AG09319 (cell line): ENCODE measurements around the gene PHKA1.
A peak's percentile ranks its signal among the peaks of the same experiment; 100 is the strongest.
"Not testable (repeated sequence)": the region's sequence is repeated elsewhere in the genome, so short reads cannot be mapped to it uniquely, and the experiment has no call there.

ENCODE experiments used
- DNase-seq: peaks from one replicate; pipeline ENCODE4 v3.0.0-alpha.2; 2010; ENCODE audit warnings: low read depth; ENCODE audit errors: extremely low read depth
- TF ChIP-seq, protein P1 (sequence below): IDR thresholded peaks from 2 replicates; pipeline ENCODE4 v1.5.1; 2011; ENCODE audit warnings: low read depth, mild to moderate bottlenecking, inconsistent platforms, low read length, moderate library complexity

Gene PHKA1

DNA sequence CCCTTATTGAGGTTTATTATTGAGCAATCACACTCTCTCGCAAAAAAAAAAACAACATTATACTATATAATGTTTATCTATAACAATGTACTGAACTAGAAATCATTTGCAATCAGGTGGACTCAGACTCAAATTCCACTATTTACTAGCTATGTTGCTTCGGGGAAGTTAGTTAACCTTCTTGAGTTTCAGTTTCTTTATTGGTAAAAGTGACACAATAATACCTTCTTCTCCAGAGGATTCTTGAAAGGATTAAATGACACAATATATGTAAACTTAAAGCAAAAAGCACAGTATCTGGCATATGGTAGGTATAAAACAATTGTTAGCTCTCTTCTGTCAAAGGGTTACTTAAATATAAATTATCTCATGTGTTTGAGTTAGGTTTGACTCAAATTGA, 110.0 kb downstream of the PHKA1 start:
- TF ChIP-seq, protein P1, sequence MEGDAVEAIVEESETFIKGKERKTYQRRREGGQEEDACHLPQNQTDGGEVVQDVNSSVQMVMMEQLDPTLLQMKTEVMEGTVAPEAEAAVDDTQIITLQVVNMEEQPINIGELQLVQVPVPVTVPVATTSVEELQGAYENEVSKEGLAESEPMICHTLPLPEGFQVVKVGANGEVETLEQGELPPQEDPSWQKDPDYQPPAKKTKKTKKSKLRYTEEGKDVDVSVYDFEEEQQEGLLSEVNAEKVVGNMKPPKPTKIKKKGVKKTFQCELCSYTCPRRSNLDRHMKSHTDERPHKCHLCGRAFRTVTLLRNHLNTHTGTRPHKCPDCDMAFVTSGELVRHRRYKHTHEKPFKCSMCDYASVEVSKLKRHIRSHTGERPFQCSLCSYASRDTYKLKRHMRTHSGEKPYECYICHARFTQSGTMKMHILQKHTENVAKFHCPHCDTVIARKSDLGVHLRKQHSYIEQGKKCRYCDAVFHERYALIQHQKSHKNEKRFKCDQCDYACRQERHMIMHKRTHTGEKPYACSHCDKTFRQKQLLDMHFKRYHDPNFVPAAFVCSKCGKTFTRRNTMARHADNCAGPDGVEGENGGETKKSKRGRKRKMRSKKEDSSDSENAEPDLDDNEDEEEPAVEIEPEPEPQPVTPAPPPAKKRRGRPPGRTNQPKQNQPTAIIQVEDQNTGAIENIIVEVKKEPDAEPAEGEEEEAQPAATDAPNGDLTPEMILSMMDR = no peak
- no peak for DNase-seq

DNA sequence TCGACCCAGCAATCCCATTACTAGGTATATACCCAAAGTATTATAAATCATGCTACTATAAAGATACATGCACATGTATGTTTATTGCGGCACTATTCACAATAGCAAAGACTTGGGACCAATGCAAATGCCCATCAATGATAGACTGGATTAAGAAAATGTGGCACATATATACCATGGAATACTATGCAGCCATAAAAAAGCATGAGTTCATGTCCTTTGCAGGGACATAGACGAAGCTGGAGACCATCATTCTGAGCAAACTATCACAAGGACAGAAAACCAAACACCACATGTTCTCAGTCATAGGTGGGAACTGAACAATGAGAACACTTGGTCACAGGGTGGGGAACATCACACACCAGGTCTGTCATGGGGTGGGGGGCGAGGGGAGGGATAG, 123.1 kb downstream of the PHKA1 start:
- DNase-seq = not testable (repeated sequence)

DNA sequence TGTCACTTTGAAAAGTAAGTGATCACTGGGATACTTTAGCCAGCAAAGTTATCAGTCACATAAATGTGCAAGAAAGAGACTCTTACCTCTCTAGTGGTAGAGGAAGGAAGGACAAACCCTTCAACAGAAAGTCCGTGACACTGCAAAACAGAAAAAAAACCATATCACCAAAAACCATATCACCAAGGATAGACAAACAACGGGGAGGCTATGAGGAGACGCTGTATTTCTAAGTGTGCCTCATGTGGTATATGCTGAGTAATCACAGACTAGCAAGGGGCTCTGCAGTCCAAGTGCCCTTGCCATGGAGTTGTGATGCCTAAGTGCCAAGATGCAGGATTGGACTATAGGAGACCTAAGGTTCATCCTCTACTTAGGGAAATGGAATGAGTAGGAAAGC, 129.9 kb downstream of the PHKA1 start:
- DNase-seq = no peak
- TF ChIP-seq, protein P1 = no peak

DNA sequence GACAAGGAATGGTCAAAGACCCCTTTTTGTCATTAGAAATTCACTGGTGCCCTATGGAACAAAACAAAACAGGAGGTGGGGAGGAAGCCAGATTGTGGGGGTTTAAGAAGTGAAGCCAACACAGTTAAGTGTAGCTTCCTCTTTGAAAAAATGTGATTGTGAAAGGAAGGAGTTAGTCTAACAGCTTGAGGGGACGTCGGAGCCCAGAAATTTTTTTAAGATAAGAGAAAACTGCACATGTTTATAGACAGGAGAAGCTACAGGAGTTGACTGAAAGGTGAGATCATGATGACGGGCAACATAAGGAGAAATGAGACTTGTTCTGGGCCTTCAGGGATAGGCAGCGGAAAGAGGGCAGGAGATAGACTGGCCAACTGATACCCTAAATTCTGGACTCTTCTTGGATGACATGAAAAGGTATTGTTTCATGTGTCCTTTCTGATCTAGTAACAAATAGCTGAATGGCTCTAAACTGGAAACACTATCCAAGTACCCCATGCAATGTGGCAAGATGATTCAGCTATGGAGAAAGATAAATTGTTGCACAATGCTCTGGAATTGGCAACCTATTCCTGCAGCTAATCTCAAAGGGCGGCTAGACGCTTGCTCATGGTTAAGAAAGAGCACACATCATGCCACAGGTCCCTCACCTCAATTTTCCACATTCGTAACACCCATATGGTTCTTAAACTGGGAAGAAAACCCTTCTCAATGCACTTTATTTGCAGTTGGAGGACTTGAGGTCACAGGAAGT, 137.8 kb downstream of the PHKA1 start:
- TF ChIP-seq, protein P1 = no peak
- DNase-seq = peak; percentile 3

DNA sequence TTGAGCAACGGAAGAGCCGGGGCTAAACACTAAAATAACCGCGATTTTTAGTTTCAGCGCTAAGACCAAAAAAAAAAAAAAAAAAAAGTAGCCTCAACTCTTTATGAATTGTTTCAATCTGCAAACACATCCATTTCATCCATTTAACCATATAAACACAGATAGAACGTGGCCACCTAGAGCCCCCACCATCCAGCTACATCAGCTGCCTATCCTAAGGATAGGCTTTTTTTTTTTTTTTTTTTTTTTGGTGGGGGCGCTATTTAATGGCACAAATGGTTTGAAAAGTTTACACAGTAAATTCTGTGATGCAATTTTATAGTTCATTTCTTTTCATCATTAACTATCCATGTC, 141.0 kb downstream of the PHKA1 start:
- DNase-seq = no peak
- TF ChIP-seq, protein P1 = no peak

DNA sequence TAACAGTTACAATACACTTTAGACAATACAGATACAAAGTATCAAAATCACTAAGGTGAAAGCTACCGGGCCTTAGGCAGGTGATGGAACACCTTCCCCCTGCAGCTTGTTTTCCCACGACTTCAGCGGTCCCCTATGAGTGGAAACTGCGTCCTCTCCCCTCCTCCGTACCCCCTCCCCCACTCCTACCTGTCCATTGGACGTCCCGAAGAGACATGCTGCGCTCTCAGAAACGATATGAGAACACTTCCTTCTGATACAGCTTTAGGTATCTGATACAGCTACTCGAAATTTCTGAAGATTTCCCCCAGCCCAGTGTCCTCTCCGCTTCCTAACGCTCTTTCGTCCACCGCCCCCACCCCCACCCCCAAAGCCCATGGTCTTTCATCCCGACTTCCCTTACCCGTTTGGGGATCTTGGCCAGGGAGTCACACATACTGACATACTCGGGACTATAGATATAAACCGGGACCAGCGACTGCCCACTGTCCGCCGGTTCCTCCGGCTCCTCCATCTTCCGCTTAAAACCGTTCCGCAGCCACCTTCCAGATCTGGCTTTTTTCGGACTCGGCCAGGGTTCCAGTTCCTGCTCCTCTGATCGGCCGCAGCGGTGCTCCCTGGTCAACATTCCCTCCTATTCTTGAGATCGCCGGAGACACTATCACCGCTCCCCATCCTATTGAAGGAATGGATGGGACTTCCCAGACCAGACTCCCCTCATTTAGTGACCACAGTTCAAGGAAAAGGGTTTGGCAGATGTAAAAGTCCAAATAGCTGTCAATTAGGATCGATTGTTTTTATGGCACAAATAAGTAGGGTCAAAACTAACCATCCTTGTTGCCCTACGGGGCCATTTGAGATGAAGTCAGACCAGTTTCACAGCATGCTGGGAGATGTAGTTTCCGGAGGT, 141.6 kb downstream of the PHKA1 start, which contains the start of gene HDAC8:
HDAC8 (minus strand) TSS at position 596 of the 910 bp plus-strand sequence; CDS start at position 514, 82 bp downstream.
- DNase-seq = peak; percentile 40
- TF ChIP-seq, protein P1 = no peak

DNA sequence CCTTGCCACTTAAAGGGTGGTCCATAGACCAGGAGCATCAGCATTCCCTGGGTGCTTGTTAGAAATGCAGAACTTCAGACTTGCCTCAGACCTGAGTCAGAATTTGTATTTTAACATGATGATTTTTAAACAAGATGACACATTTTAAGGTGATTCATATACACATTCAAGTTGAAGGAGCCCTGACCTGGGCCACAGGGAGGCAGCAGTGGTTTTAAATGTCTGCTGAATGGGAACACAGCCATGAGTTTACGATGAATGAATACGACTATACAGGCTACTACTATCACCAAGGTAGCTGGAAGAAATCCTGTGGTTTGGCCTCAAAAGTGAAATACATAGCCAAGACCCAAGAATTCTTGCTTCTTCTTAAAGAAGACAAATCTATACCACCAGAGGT, 144.3 kb downstream of the PHKA1 start:
- TF ChIP-seq, protein P1 = no peak
- peak; percentile 2 for DNase-seq
